GM18867 (cell line): ENCODE measurements around the gene RPS6KA1.
A peak's percentile ranks its signal among the peaks of the same experiment; 100 is the strongest.
"Not testable (repeated sequence)": the region's sequence is repeated elsewhere in the genome, so short reads cannot be mapped to it uniquely, and the experiment has no call there.

Experiments
- ATAC-seq: cut with Tn5 transposase; IDR thresholded peaks from one replicate; pipeline ENCODE4 v1.9.1; 2021; ENCODE audit warnings: mild to moderate bottlenecking, moderate library complexity; ENCODE audit not compliant: unreplicated experiment

Gene RPS6KA1

DNA sequence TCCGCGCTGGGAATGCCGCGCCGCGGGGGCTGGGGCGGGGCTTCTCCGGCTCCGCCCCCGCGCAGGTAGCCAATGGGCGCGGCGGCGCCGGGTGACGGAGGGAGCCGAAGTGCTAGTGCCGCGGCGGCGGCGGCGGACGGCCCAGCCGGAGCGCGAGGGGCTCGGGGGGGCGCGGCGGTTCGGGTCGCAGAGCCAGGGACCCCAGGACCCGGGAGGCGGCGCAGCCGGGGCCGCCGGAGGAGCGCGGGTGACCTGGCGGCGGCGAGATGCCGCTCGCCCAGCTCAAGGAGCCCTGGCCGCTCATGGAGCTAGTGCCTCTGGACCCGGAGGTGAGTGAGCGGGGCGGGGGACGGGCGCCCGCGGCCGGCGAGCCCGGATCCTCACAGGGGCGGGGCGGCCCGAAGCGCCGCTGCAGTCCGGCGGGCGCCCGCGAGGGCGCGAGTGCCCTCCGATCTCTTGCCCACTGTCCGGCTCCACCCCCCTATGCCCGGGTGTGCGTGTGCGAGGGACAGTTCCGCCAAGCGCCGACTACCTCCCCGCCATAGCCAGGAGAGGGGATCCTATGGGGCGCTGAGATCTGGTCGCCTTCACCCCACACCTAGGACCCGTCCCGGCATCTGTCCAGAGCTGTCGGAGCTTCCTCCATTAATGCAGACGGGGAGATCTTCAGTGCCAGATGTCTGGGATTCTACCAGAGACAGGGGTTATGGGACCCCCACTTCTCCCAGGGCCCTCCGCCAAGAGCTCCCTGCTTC, at the start of gene RPS6KA1:
Gene RPS6KA1, plus strand, starts transcription at position 107 of the 755 bp plus-strand sequence. Its CDS starts 160 bp downstream, at position 267.
- peak; percentile 75 for ATAC-seq

DNA sequence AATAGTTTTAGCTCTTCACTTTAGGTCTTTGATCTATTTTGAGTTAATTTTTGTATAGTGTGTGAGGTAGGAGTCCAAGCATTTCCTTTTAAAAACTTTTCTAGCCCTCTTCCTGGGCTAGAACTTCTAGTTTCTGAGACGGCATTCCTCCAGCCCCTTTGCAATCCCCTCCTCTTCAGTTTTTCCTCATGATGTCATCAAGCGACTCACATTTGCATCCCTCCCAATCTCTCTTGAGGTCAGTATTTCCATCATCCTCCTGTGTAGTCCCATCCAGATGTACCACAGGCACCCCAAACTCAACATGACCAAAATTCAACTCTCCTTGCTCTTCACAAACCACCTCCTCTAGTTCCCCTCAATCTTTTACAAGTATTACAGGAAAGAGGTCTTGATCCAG, 46.6 kb upstream of the RPS6KA1 start:
- no peak for ATAC-seq

DNA sequence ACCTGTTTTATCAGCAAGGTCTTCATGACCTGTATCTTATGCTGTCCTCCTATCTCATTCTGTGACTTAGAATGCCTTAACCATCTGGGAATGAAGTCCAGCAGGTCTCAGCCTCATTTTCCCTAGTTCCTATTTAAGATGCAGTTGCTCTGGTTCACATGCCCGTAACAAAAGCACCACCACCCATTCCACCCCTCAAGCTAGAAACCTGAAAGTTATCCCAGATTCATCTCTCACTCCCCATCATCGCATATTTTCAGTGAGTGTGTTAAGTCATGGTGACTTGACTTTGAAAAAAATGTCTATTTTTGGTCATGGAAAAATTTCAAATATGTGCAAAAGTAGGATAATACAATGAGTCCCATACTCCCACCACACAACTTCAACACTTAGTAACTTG, 45.6 kb upstream of the RPS6KA1 start:
- ATAC-seq: no peak

DNA sequence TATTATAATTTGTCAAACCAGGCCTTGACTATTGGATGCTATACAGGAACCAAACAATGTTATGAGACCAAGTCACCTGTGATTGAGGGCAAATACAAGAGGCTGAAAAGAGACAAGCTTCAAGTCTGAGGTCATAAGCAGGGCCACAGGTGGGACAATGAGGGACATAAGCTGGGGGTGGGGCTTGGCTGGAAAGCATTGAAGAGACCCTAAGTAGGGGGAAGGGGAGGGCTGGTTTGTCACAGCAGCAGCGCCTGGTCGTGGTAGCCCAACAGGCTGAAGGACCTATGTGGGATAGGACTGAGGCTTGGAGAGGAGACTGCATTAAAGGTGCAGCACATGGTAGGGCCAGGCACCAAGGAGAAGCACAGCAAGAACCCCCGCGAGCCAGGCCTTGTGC, 39.4 kb upstream of the RPS6KA1 start:
- no peak for ATAC-seq

DNA sequence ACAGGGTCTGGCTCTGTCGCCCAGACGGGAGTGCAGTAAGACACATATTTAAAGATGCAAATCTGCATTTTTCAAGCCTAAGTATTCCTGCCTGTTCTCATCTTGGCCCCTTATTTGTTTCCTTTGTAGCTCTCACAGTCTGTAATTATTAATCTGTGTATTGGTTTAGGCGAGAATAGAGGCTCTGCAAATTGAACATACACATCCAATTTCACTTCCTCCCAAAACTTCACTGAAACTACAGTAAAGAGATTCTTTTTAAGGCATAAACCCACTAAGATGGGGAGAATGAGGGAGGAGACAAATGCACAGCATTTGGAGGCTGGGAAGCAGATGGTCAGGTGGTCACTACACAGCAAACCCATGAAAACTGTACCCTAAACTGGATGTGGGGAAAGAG, 36.3 kb upstream of the RPS6KA1 start:
- ATAC-seq: no peak

DNA sequence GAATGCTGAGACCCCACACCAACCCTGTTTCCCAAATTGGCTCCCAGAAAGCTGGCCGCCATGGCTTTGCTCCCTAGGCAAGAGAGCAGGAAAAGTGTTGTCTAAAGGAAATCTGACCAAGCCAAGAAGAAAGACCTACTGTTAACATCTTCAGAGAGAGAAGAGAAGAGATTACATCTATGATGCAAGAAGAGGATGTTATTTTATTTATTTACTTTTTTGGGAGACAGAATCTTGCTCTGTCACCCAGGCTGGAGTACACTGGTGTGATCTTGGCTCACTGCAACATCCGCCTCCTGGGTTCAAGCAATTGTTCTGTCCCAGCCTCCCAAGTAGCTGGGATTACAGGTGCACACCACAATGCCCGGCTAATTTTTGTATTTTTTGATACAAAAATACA, 35.6 kb upstream of the RPS6KA1 start:
- ATAC-seq: no peak

DNA sequence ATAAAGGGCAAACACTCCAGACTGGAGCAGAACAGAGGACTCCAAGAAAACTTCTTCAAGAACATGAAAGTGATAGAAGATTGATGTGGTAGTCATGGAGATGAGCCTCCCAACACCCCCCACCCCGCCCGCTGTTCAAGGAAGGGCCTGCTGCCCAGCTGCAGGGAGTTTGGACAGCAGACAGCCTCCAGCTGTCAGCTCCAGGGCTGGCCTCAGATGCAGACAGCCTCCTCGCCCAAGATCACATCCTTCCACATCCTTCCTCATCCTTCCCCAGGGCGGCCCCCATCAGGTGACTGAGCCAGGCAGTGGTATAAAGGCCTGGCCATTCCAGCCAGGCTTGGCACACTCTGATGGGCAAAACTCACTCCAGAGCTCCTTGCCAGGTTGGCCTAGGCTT, 32.7 kb upstream of the RPS6KA1 start:
- no peak for ATAC-seq

DNA sequence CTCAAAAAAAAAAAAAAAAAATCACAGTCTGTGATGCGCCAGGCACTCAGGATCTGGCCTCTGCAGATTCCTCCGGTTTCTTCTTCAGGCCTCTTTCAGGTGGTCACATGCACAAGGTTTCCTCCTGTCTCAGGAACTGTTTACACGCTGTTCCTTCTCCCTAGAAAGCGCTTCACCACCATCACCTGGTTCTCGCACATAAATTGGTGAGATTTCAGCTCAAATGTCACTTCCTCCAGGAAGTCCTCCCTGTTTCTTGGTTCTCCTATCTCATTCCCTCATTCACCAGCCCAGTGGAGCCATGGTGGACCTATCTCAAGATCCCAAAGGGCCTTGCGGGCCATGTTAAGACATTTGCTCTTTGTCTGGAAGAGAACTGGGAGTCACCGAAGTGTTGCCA, 30.7 kb upstream of the RPS6KA1 start:
- ATAC-seq: no peak

DNA sequence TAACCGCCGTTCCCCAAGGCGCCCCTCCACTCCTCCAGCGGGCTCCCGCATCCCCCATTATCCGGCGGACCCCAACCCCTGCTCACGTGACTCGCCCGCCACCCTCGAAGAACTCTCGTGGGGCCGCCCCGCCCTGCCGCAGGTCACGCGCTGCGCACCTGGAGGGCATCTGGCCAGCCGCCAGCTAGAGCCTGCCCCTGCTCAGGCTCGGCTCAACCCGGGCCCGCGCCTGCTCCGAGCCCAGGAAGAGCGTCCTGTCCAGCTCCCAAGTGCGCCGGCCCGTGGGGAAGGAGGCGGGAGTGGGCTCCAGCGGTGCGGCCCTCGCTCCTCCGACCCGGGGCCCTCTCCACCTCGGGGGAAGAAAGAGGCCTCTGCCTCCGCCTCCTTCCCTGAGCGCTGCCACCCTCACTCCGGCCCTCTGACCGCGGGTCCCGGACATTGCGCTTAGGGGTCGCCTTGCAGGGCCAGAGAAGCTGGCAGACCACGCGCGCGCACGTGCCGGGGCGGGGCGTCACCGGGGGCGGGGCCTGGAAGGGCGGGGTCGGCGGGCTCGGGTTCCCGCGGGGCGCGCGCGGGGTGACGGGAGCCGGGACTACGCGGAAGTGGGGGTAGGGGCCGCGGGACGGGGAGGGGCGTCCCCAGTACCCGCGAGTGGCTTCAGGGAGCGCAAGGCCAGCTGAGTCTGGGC, 28.9 kb upstream of the RPS6KA1 start:
- ATAC-seq: peak; percentile 68

DNA sequence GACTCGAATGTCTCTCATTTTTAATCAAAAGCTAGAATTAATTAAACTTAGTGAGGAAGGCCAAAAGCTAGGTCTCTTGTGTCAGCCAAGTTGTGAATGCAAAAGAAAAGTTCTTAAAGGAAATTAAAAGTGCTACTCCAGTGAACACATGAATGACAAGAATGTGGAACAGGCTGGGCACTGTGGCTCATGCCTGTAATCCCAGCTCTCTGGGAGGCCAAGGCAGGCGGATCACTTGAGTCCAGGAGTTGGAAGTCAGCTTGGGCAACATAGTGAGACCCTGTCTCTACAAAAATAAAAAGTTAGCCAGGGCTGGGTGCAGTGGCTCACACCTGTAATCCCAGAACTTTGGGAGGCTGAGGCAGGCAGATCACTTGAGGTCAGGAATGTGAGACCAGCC, 18.9 kb upstream of the RPS6KA1 start:
- not testable (repeated sequence) for ATAC-seq

DNA sequence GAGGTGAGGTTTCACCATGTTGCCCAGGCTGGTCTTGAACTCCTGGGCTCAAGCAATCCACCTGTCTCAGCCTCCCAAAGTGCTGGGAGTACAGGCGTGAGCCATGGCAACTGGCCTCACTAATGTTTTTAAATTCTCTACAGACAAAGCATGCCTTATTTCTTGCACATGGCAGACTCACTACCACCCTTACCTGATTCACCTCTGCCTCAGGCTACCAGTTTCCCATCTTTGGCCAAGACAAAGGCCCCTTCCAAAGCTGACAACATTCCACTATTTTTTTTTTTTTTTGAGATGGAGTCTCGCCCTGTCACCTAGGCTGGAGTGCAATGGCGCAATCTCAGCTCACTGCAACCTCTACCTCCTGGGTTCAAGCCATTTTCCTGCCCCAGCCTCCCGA, 13.7 kb upstream of the RPS6KA1 start:
- ATAC-seq: not testable (repeated sequence)

DNA sequence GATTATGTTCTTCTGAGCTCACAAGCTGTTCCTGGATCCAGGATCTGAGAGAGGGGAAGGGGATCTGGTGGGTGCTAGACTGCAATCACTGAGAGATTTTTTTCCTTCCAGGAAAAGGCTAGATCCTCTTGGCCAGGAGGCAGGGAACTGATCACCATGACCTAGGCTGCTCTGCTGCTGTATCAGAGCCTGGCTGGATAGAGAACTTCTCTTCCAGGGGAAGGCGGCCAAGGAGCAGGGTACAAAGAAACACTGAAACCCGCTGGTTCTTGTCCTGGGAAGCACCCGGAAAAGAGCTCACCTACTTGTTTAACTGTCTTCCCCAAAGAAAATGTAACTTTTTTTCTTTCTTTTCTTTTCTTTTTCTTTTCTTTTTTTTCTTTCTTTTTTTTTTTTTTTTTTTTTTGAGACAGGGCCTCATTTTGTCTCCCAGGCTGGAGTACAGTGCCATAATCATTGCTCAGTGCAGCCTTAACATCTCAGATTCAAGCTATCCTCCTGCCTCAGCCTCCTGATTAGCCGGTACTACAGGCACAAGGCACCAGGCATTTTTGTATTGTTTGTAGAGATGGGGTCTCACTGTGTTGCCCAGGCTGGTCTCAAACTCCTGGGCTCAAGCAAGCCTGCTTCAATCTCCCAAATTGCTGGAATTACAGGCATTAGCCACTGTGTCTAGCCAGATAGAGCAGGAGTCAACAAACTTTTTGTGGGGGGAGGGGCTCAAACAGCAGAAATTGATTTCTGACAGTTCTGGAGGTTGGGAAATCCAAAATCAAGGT, 12.4 kb upstream of the RPS6KA1 start:
- ATAC-seq: no peak

DNA sequence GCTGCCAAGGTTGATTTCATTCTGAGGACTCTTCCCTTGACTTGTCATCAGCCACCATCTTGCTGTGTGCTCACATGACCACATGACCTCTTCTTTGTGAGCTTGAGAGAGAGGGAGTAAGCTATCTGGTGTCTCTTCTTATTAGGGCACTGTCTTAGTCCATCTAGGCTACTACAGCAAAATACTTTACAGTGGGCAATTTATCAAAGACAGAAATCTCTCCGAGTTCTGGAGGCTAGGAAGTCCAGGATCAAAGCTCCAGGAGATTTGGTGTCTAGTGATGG, 11.9 kb upstream of the RPS6KA1 start:
- ATAC-seq: no peak

DNA sequence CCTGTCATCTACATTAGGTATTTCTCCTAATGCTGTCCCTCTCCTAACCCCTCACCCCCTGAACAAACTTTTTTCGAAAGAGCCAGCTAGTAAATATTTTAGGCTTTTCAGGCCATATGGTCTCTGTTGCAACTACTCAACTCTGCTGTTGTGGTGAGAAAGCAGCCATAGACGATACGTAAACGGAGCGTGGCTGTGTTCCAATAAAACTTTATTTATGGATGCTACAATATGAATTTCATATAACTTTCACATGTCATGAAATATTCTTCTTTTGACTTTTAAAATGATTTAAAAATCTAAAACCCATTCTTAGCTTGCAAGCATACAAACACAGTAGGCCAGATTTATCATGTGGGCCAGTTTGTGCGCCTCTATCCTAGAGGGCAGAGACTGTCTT, 11.2 kb upstream of the RPS6KA1 start:
- no peak for ATAC-seq

DNA sequence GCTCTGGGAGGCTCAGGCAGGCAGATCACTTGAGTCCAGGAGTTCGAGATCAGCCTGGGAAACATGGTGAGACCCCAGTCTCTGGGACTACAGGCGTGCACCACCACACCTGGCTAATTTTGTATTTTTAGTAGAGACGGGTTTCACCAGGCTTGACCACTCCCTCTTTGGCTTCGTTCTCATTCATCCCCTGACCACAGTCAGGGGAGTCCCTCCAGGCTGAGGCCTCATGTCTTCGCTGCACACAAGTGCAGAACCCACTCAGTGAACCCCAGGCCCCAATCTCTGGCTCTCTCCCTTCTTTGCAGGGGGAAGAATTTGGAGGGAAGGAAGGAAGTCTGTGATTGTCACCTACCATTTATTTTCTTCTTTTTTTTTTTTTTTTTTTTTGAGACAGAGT, 9.2 kb upstream of the RPS6KA1 start:
- no peak for ATAC-seq

DNA sequence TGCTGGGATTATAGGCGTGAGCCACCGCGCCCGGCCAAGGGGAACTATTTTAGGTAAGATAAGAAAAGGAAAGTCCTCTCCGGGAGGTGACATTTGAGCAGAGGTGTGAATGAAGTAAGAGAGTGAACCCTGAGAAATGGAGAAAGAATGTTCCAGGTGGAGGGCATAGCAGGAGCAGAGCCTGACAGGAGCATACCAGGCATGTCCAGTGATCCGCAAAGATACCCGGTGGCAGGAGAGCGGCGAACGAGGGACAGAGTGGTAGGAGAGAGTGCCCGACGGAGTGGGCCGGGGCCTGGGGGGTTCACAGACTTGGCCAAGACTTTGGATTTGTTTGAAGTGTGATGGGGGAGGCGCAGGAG, 7.9 kb upstream of the RPS6KA1 start:
- ATAC-seq: no peak

DNA sequence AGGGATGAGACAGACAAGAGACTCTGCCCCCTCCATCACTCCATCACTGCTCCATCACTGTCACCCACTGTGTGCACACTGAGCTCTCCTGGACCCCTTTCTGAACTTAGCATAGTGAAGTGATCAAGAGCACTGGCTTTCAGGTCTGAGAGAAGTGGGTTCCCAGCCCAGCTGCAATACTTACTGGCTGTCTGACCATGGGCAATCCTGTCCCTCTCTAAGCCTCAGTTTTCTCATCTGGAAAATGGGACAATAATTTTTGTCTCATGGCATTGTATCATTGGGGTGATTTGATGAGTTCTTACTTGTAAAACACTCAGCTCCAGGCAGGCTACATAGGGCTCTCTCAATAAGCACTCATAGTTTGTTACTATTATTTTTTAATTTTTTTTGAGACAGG, 7.5 kb upstream of the RPS6KA1 start:
- ATAC-seq: no peak

DNA sequence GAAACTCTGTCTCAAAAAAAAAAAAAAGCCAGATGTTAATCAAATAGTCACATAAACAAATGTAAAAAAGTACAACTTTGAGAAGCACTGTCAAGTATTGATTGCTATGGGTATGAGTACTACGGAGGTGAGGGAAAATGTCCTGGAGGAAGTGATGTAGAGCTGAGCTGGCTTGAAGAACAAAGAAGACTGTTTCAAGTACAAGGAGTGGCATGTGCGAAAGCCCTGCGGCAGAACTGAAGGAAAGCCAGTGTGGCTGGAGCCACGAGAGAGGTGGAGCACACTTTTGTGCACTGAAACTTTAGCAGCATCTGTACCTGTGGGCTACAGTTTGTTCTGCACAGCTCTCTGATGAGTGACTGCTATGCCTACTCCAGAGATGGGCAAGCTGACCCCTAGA, 5.4 kb upstream of the RPS6KA1 start:
- no peak for ATAC-seq

DNA sequence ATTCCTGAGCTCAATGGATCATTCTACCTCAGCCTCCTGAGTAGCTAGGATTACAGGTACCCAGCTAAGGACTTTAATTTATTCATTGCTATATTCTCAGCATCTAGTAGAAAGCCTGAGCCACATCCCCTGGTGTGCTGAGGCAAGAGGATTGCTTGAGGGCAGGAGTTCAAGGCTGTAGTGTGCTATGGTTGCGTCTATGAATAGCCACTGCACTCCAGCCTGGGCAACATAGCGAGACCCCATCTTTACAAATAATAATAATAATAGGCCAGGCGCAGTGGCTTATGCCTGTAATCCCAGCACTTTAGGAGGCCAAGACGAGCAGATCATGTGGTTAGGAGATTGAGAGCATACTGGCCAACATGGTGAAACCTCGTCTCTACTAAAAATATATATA, 3.3 kb upstream of the RPS6KA1 start:
- no peak for ATAC-seq

DNA sequence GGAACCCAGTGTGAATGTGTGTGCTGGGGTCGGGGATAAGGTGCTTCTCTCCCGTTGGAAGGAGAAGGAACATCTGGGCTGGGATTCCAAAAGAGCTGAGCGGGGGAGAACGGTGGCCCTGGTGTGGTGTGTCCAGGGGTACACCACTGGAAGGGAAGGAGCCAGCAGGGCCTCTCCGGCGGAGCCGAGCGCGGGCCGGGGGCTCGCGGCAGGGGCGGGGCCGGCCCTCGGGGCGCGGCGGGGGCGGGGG, 231 bp upstream of the RPS6KA1 start:
- ATAC-seq: no peak

DNA sequence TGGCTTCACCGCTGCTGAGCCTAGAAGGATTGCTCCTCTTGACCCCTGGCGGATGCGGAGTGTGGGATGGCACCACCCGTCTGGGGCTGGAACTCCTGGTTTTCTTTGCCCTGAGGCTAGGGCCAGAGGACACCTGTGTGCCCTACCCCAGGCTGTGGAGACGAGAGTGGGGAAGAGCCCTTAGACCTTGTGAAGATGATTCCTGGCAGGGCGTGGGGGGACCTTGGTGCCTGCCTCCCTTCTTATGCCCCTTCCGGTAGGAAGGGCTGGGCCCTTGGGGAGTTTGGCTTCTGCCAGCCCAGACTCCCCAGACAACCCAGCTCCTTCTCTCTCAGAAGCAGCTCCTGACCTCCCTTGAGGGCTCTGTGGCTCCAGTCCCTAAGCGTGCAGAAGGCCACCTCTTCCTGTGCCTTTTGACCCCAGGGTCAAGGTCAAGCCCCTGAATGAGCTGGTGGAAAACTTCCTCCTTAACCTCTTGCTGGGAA, 891 bp downstream of the RPS6KA1 start:
- ATAC-seq: peak; percentile 9

DNA sequence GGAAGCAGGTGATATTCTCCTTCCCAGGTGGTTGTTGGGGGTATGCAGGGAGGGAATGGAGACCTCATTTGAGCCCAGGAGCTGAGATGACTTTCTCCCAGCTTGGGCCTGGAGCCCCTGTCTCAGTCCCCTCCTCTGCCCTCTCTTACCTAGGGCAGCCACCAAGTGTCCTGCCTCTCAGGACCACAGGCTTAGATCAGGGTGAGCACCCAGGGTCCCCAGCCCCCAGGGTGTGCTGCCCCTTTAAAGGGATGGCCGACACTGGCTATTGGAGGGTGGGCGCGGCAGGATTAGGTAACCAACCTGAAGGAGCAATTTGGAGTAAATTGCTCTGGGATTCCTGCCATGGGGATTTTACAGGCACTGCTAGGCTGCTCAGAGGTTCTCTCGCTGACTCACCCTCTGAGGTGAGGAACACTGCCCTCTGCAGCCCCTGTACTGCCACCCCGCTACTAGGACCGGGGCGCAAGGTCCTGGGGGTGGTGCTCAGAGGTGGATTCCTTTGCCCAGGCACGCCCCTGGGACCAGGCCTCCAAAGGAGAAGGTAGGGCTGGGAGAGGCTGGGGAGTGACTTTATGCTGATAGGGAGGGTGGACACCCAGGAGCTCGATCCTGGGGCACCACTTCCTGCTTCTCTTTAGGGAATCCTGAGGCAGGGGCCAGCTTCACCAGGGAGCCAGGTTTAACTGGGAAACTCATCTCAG, 1.5 kb downstream of the RPS6KA1 start:
- no peak for ATAC-seq
